ENCODE measurements around the gene OSTF1. TPM values are rescaled to one million over a fixed set of nuclear protein-coding genes. Genes with fewer than 3 reads are reported as not detected.

OSTF1 gene
- total and polyA plus RNA-seq, 7 donors, result 7.1 to 19.2 (median 10.4) TPM

- no peak overlapping the region for H3K27ac ChIP-seq
- WGBS, 3 donors, result 95 to 99% (median 96%) methylated on average over 2 of the region's 2 CpGs
- TF ChIP-seq CTCF (IDR thresholded peaks at IDR 0.05), result no peak
- intact Hi-C loops (cut with DNase I), result no loop called here
- DNase-seq (no peak), ATAC-seq (no peak)
- H3K36me3 ChIP-seq (ENCODE audit: insufficient read depth in 1 of 2, low read depth in 1 of 2), result peaks cover 5 to 26% of the 10 kb centered on the region in 2 donors
- H3K9me3 ChIP-seq, result no peaks in the 10 kb centered on the region
- no peak overlapping the region for H3K4me3 ChIP-seq
- no peaks in the 10 kb centered on the region for H3K4me1 ChIP-seq
- H3K27me3 ChIP-seq (ENCODE audit: insufficient read depth in 3 of 3, low read length in 2 of 3), result no peaks in the 10 kb centered on the region
Observed at GRCh38 chr9:75128535-75128934, 40.2 kb downstream of the OSTF1 start.

- WGBS, 3 donors, result 95 to 98% (median 95%) methylated on average over 5 of the region's 5 CpGs
- TF ChIP-seq CTCF (IDR thresholded peaks at IDR 0.05), result no peak
- no peak for ATAC-seq
- Histone ChIP-seq H3K27me3 (ENCODE audit: insufficient read depth in 3 of 3, low read length in 2 of 3) (no peaks in the 10 kb centered on the region), H3K4me3 (no peak overlapping the region), H3K27ac (no peak overlapping the region), H3K9me3 (no peaks in the 10 kb centered on the region), H3K36me3 (ENCODE audit: insufficient read depth in 1 of 2, low read depth in 1 of 2) (peaks cover 5 to 33% of the 10 kb centered on the region in 2 donors), H3K4me1 (no peaks in the 10 kb centered on the region)
- DNase-seq, result no peak
- intact Hi-C loops (cut with DNase I), result no loop called here
Observed at GRCh38 chr9:75130172-75130571, 41.9 kb downstream of the OSTF1 start.

- intact Hi-C loops (cut with DNase I), result no loop called here
- Histone ChIP-seq H3K36me3 (ENCODE audit: insufficient read depth in 1 of 2, low read depth in 1 of 2) (peaks cover 5 to 37% of the 10 kb centered on the region in 2 donors), H3K27ac (no peak overlapping the region), H3K27me3 (ENCODE audit: insufficient read depth in 3 of 3, low read length in 2 of 3) (no peaks in the 10 kb centered on the region), H3K4me3 (no peak overlapping the region), H3K9me3 (no peaks in the 10 kb centered on the region), H3K4me1 (no peaks in the 10 kb centered on the region)
- ATAC-seq (no peak), DNase-seq (no peak)
- no peak for TF ChIP-seq CTCF (IDR thresholded peaks at IDR 0.05)
- 70 to 80% (median 79%) methylated on average over 5 of the region's 5 CpGs for WGBS, 3 donors
Observed at GRCh38 chr9:75130621-75131230, 42.4 kb downstream of the OSTF1 start.

GRCh38 chr9:75131700-75132099 is 43.4 kb downstream of the OSTF1 start:
- intact Hi-C loops (cut with DNase I), result no loop called here
- Histone ChIP-seq H3K4me3 (no peak overlapping the region), H3K27me3 (ENCODE audit: insufficient read depth in 3 of 3, low read length in 2 of 3) (no peaks in the 10 kb centered on the region), H3K27ac (no peak overlapping the region), H3K4me1 (no peaks in the 10 kb centered on the region), H3K9me3 (no peaks in the 10 kb centered on the region), H3K36me3 (ENCODE audit: insufficient read depth in 1 of 2, low read depth in 1 of 2) (peaks cover 8 to 45% of the 10 kb centered on the region in 2 donors)
- no peak for TF ChIP-seq CTCF (IDR thresholded peaks at IDR 0.05)
- DNase-seq (no peak), ATAC-seq (no peak)
- WGBS, 3 donors, result 94 to 100% (median 99%) methylated on average over 3 of the region's 3 CpGs

GRCh38 chr9:75132244-75132643 is 43.9 kb downstream of the OSTF1 start:
- H3K4me1 ChIP-seq, result no peaks in the 10 kb centered on the region
- no peak for ATAC-seq
- no peaks in the 10 kb centered on the region for H3K27me3 ChIP-seq (ENCODE audit: insufficient read depth in 3 of 3, low read length in 2 of 3)
- H3K36me3 ChIP-seq (ENCODE audit: insufficient read depth in 1 of 2, low read depth in 1 of 2), result peaks cover 8 to 50% of the 10 kb centered on the region in 2 donors
- H3K4me3 ChIP-seq, result no peak overlapping the region
- DNase-seq, result no peak
- no peak for TF ChIP-seq CTCF (IDR thresholded peaks at IDR 0.05)
- no peaks in the 10 kb centered on the region for H3K9me3 ChIP-seq
- no peak overlapping the region for H3K27ac ChIP-seq
- WGBS, 3 donors, result 77 to 87% (median 84%) methylated on average over 4 of the region's 4 CpGs
- intact Hi-C loops (cut with DNase I), result no loop called here

All from psoas muscle (tissue), 8 donors.